NCI-H2171 (cell line): ENCODE data around the gene RAB1B.

Source experiments
- DNase-seq: peaks from one replicate; lab custom pipeline; 2025; lab: John Stamatoyannopoulos, UW

RAB1B gene

GRCh38 chr11:66268244-66268951, at the start of gene RAB1B:
Gene RAB1B, plus strand, starts transcription at chr11:66268639. Its CDS starts 41 bp downstream, at chr11:66268680.
- peak; percentile 99 for DNase-seq

GRCh38 chr11:66218846-66219620, 49.4 kb upstream of the RAB1B start:
- no peak for DNase-seq

DNA sequence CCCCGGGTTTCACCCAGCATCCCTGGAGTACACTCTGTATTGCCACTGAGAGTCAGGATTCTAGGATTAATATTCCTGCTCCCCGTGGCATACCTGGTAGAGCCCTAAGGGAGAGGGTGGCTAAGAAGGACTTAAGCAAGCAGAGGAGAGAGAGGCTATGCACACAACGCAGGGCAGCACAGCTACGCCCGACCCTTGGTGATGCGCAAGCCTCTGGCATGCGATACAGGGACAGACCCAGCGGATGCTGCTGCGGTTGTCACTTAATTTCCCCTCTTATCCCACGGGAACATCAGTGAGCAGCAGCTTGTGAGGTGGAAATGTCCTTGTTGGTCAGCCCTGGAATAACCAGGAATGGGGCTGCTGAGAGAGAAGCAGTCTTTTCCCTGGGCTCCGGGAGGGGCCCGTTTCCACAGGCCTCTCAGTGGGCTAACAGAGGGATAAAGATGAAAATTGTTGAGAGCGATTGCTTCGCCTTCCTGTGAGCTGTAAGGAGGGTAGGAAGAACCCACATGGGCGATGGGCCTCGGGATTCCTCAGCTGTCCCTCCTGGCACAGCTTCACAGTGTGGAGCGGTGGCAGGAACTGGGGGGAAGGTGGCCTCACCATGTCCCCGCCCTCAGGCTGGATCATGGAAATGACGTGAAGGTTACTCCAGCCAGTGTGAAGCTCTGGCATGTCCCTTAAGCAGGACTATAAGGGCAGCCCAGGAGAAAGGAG, 48.4 kb upstream of the RAB1B start:
- DNase-seq = no peak

DNA sequence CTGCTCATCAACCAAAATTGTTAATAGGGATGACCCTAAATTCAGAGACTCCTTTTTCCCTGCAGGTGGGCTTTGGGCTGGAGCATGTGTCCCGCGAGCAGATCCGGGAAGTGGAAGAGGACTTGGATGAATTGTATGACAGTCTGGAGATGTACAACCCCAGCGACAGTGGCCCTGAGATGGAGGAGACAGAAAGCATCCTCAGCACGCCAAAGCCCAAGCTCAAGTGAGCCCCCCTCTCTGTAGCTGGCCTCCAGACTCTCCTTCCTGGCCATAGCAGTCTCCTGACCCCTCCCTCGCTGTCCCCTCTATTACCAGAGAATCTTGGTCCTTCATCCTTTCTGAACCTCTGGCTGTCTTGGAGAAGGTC, 47.9 kb upstream of the RAB1B start:
- DNase-seq = no peak

GRCh38 chr11:66221012-66221411, 47.4 kb upstream of the RAB1B start:
- no peak for DNase-seq

GRCh38 chr11:66221726-66222236, 46.7 kb upstream of the RAB1B start:
- DNase-seq = no peak

- DNase-seq = peak; percentile 94
Observed at GRCh38 chr11:66222358-66223149, 45.9 kb upstream of the RAB1B start.

- no peak for DNase-seq
Observed at GRCh38 chr11:66224226-66224855, 44.1 kb upstream of the RAB1B start.

GRCh38 chr11:66225066-66225465, 43.4 kb upstream of the RAB1B start:
- no peak for DNase-seq

- DNase-seq = no peak
Observed at GRCh38 chr11:66226101-66226500, 42.3 kb upstream of the RAB1B start.

GRCh38 chr11:66227700-66228099, 40.7 kb upstream of the RAB1B start:
- DNase-seq = no peak

- DNase-seq = no peak
Observed at GRCh38 chr11:66228521-66228920, 39.9 kb upstream of the RAB1B start.

- DNase-seq = no peak
Observed at GRCh38 chr11:66230156-66230555, 38.3 kb upstream of the RAB1B start.

DNA sequence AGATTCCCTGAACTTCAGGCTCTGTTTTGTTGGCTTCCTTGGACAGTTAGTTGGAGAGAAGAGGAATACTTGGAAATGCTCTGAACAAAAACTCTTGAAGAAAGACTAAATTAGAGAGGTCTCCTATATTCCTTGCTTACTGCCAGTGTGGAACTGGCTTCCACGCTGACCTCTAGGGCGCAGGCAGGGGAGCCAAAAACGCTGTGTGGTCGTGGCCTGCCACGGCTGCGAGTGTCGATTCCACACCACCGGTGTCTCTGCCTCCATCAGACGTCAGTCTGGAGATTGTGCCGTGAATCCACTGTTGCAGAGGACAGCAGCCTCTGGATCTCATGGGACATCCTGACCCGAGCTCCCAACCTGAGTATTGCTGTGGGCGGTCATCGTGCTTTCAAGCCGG, 37.5 kb upstream of the RAB1B start:
- DNase-seq = no peak

DNA sequence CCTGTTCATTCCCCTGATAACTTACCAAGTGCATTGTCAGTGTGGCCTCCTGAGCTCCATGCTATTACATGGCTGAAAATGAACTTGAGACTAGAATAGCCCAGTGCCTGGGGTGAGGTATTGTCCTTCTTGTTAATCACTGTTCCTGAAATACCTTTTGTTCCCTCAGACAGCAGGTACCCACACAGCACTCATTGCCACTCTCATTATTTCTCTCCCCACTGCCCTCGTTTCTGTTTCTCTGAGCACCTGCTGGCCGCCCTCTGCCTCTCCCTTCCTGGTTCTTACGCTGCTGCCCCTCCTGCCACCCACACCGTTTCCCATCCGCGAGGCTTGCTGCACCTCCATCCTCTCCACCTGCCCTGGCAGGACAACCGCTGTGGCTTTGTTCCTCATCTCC, 36.9 kb upstream of the RAB1B start:
- DNase-seq = no peak

DNA sequence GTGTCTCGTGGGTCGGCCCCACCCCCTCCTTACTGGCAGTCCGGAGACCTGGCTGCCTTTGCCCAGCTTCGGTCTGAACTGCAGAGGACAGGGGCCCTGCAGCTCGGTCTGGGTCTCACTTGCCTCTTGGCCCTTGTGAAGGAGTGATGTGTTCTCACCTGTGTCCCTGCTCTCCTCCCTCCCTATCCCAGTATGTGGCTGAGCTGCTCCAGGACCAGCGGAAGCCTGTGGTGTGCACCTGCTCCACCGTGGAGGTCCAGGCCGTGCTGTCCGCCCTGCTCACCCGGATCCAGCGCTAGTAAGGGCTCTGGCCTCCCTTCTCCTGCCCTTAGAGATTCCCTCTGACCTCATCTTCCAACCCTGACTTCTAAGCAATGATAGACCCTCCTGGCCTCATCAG, 35.7 kb upstream of the RAB1B start:
- DNase-seq = no peak

DNA sequence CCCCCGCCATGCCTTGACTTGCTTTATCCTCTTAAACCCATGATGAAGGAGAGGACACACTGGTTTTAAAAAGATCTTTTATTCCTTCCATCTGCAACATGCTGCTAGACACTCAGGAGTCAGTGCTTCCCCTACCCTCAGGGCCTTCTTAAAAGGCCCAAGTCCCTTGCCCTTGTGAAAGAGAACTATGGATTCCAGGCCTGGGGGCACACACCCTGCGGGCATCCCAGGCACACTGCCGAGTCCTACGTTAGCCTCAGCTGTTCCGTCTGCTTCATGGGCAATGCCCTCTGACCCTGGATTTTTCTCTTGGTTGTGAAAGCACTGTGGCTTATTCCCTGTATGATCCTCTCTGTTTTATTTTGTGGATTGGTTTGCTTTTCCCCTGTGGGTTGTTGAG, 35.1 kb upstream of the RAB1B start:
- DNase-seq = no peak

DNA sequence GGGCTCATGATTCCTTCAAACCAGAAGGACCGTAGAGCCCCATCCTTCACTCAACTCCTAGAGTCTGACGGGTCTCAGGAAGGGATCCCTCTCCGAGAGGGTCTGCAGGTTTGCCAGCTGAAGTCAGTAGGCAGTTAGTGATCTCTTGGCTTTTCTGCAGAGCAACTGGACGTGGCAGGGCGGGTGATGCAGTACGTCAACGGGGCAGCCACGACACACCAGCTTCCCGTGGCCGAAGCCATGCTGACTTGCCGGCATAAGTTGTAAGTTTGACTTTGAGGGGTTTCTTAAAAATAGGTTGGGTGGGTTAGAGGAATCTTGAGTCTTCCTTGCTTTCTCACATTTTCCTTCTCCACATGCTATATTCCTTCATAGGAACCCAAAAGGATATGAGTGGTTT, 33.3 kb upstream of the RAB1B start:
- DNase-seq = no peak

- no peak for DNase-seq
Observed at GRCh38 chr11:66237867-66238266, 30.6 kb upstream of the RAB1B start.

DNA sequence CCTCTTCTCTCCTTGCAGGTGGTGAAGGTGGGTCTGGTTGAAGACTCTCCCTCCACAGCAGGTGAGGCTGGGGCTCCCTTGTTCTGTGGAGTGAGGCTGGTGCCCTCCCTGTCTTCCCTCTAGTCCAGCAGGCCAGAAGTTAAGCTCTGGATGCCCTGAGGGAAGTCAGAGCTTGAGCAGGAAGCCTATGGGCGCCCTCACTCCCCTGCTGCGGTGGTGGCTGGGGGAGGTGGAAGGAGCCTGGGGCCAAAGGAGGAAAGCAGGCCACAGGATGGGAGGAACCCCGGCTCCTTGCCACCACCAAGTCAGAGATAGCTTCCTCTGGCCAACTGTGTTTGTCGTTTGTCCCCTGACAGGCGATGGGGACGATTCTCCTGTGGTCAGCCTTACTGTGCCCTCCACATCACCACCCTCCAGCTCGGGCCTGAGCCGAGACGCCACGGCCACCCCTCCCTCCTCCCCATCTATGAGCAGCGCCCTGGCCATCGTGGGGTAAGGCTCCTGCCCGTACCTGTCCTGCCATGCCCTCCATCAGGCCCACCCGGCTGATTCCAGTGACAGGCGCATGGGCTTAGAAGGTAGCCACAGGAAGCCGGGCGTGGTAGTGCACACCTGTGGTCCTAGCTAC, 29.5 kb upstream of the RAB1B start:
- no peak for DNase-seq

- DNase-seq = no peak
Observed at GRCh38 chr11:66239511-66239910, 28.9 kb upstream of the RAB1B start.
